Spleen (tissue), 7 donors: ENCODE data around the gene LTBP1.

Experiments
- CTCF ChIP-seq, 11 experiments: fragments of 200-600 bp in 7 of 11; fragments of 450-650 bp in 4 of 11; sonication (generic) in 4 of 11; IDR thresholded peaks in 8 of 11; conservative IDR thresholded peaks in 3 of 11; 1 replicate in 7 of 11; 2 replicates in 4 of 11; pipeline versions ENCODE4 v1.4.0 to v1.8.0; 2016 to 2021; ENCODE audit warnings: antibody characterized with exemption in 11 of 11, inconsistent platforms in 4 of 11, mild to moderate bottlenecking in 1 of 11
- POLR2A ChIP-seq, 3 donors: fragments of 450-650 bp; IDR thresholded peaks; one replicate each; pipeline ENCODE4 v1.5.1; 2017; ENCODE audit warnings: antibody characterized with exemption in 3 of 3, mild to moderate bottlenecking in 1 of 3
- donor health status: DM: no; HTN: no; CAD: no; lungs with moderate emphysema.
- donor health status: DM: no; HTN: no; CAD: no.
- donor health status: DM: no; HTN: no; CAD: no.

GRCh38 chr2:33215299-33215698 is 268.5 kb downstream of the LTBP1 start:
- TF ChIP-seq POLR2A (IDR thresholded peaks at IDR 0.05) (no peak), CTCF (IDR thresholded peaks at IDR 0.05 in 8 of 11, conservative IDR thresholded peaks at IDR 0.05 in 3 of 11) (no peak)
